ENCODE measurements around the gene GDF9. TPM values are rescaled to one million over a fixed set of nuclear protein-coding genes. Genes with fewer than 3 reads are reported as not detected.
"Not testable (repeated sequence)": the region's sequence is repeated elsewhere in the genome, so short reads cannot be mapped to it uniquely, and the experiment has no call there.

GDF9 gene
- total RNA-seq, 1 experiment from 2014 or later: 0.19 TPM

- no peak for DNase-seq (ENCODE audit: low spot score)
Measured at GRCh38 chr5:132872788-132873118, 6.5 kb upstream of the GDF9 start.

GRCh38 chr5:132871459-132872284 lies 5.4 kb upstream of the GDF9 start:
- DNase-seq (ENCODE audit: low spot score): no peak

- no peak for DNase-seq (ENCODE audit: low spot score)
Measured at GRCh38 chr5:132870801-132871200, 4.5 kb upstream of the GDF9 start.

- no peak for DNase-seq (ENCODE audit: low spot score)
Measured at GRCh38 chr5:132868754-132869153, 2.5 kb upstream of the GDF9 start.

GRCh38 chr5:132867046-132867451 lies 780 bp upstream of the GDF9 start:
- no peak for DNase-seq (ENCODE audit: low spot score)

- no peak for DNase-seq (ENCODE audit: low spot score)
Measured at GRCh38 chr5:132865668-132866341, 464 bp downstream of the GDF9 start.

GRCh38 chr5:132860742-132861141 lies 5.5 kb downstream of the GDF9 start:
- DNase-seq (ENCODE audit: low spot score): no peak

GRCh38 chr5:132859889-132860437 lies 6.3 kb downstream of the GDF9 start:
- no peak for DNase-seq (ENCODE audit: low spot score)

GRCh38 chr5:132856011-132856410 lies 10.3 kb downstream of the GDF9 start:
- DNase-seq (ENCODE audit: low spot score): no peak

GRCh38 chr5:132854992-132855391 lies 11.3 kb downstream of the GDF9 start:
- DNase-seq (ENCODE audit: low spot score): not testable (repeated sequence)

GRCh38 chr5:132854301-132854700 lies 12.0 kb downstream of the GDF9 start:
- no peak for DNase-seq (ENCODE audit: low spot score)

- DNase-seq (ENCODE audit: low spot score): no peak
Measured at GRCh38 chr5:132853790-132854189, 12.5 kb downstream of the GDF9 start.

- DNase-seq (ENCODE audit: low spot score): no peak
Measured at GRCh38 chr5:132853323-132853722, 12.9 kb downstream of the GDF9 start.

GRCh38 chr5:132850066-132850465 lies 16.2 kb downstream of the GDF9 start:
- no peak for DNase-seq (ENCODE audit: low spot score)

- DNase-seq (ENCODE audit: low spot score): no peak
Measured at GRCh38 chr5:132849347-132849746, 16.9 kb downstream of the GDF9 start.

GRCh38 chr5:132848270-132848669 lies 18.0 kb downstream of the GDF9 start:
- DNase-seq (ENCODE audit: low spot score): no peak

- DNase-seq (ENCODE audit: low spot score): peak; percentile 75
Measured at GRCh38 chr5:132841305-132841704, 25.0 kb downstream of the GDF9 start.

- no peak for DNase-seq (ENCODE audit: low spot score)
Measured at GRCh38 chr5:132840896-132841295, 25.4 kb downstream of the GDF9 start.

GRCh38 chr5:132840313-132840712 lies 26.0 kb downstream of the GDF9 start:
- DNase-seq (ENCODE audit: low spot score): no peak

GRCh38 chr5:132839426-132840301 lies 26.6 kb downstream of the GDF9 start:
- DNase-seq (ENCODE audit: low spot score): peak; percentile 74

- DNase-seq (ENCODE audit: low spot score): no peak
Measured at GRCh38 chr5:132838516-132839282, 27.6 kb downstream of the GDF9 start.

All from H4 (cell line).